GM21619 (cell line): ENCODE results near the gene KLHL30.

ENCODE experiments used
- ATAC-seq: cut with Tn5 transposase; IDR thresholded peaks from one replicate; pipeline ENCODE4 v1.9.1; 2021; ENCODE audit not compliant: unreplicated experiment

KLHL30 gene

DNA sequence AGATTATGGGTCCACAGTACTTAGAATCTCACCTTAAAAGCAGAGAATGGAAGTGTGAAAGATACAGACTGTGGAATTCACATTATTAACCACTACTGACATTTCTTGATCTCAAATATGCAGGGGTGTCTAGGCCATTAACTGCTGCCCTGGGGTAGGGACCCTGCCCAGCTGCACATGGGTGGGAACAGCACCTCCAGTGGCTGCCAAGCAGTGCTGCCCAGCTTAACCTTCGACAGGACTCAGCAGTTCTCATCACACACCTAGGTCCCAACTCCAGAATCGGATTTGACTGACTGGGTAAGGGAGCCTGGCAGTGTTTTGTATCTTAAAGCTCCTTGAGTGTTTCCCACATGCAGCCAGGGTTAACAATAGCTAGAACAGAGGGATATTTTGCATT, 35.2 kb downstream of the KLHL30 start:
- no peak for ATAC-seq

DNA sequence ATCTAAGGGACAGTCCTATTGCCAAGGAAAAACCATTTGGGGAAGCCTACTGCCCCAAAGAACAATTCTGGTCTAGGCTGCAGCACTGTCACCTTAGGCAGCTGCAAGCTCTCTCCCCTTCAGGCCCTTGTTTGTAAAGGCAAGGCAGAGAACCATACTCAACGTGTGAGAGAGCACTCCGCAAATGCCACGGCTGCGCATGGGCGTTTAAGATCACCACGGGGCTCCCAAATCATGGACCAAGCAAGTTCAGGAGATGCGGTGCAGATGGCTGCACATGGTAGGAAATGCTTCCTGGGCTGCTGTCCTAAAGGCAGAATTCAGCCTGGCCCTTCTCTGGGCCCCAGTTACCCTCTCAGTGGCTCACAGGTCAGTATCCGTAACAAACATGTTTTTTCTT, 35.8 kb downstream of the KLHL30 start:
- ATAC-seq, result no peak

DNA sequence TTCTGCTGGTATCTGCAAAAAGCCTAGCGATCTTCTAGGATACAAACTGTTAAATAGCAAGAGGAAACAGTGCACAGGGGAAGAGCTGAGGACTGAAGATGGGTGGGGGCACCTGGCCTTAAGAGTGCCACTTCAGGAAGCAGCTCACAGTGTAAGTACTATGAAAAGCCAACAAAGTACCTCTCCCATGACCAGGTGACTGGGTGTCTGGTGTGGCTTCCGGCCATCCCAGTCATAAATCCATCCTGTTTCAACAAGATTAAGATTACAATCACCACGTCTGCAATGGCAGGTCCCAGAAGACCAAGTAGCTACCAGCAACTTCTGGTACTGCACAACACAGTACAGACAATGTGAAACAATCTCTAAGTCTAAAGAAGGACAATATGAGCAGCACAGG, 36.2 kb downstream of the KLHL30 start:
- no peak for ATAC-seq

DNA sequence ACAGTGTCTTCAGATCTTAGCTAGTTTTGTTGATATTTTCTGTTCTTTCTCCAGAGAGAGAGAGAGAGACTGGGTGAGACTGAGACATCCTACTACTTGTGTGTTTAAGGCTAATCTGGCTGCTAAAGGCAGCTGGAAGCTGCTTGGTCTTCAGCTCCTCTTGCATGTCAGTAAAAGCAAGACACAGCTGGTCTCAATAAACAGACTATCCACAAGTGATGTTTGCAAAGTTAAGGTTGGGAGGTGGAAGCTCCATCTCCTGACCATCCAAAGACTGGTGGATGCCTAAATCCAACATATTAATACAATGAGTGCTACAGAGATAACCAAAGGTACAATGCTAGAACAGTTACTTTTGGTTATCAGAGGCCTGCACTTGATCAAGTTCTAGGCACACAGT, 38.1 kb downstream of the KLHL30 start:
- ATAC-seq, result no peak

DNA sequence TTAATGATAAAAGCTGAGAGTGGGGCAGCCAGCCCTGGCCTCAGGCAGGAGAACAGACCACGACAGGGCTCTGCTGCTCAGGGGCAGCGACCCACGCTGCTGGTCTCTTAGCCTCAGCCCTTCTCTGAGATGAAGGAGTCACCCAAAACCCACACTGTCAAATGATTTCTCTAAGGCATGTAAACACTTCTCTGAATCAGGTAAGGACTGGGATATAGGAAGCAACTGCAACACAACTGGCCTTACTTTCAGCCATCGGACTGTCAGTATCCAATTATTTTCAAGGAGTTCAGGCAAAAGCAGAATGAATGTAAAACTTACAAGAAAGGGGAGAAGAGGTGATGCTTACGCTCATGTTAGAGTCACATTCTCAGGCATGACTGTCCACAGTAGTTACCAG, 42.1 kb downstream of the KLHL30 start:
- ATAC-seq, result no peak

DNA sequence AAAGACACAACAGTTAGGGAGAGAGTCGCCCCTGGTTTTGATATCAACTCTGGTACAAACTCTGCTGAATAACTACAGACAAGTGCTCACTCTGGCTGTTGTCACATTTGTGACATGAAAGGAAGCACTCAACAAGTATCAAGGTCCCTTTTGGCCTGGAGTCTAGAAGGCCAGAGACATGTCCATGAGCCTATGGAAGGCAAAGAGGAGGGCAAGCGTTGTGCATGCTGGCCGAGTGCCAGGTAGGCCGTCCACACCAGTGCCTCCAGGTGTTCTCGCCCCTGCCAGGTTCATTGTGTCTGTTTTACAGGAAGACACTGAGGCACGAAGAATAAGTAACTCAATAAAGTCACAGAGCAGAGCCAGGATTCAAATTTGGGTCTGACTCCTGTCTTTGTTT, 43.9 kb downstream of the KLHL30 start:
- ATAC-seq, result no peak

DNA sequence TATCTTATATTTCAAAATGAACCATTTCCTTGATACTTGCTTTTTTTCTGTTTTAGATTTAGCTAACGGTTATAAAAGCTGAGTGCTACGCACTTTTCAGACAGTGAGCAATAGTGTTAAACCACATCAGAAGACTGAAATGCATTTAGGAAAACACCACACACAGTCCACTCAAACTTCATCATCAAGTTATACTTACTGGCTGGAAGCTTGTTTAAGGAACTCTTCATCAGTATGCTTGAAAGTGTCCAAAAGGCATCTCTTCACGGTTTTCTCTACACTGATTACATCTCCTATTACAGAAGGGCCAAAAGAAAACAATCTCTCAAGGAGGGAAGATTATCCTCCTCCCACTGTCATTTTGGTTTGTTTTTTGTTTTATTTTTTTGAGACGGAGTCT, 45.4 kb downstream of the KLHL30 start:
- no peak for ATAC-seq

DNA sequence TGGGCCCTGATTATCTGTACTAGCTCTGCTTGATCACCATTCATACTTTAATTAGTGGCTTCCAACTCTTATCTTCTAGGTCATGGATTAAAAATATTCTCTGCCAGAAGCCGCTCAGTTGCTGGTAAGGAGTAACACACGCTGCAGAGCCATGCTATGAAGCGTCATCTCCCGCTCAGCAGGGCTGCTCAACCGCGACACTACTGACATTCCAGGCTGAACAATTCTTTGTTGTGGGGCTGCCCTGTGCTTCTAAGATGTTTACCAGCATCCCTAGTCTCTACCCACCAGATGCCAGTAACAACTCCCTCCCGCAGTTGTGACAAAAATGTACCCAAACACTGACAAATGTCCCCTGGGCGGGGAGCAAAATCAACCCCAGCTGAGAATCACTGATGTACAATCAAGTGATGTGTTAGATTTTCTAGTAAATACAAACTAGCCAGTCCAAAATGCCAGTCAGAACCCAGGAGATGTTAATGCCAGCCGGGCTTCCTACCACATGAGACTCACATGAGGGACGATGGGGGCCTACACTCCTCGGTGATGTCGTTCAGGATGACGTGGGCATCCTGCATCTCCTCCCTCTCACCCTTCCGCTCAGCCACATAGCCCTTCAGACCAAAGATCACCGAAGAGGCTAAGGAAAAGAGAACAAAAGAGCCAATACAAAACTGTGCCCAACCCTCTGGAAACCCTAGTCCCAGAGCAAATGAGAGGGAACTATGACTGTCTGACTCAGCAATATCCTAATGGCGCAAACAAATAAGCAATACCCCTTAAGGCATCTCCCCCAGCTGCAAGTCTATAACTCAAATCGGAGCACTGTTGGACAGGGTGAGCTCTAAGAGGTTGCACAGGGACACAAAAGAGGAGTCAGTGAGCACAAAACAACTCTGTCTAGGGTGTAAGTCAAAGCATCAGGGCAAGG, 49.4 kb downstream of the KLHL30 start:
- ATAC-seq, result no peak

DNA sequence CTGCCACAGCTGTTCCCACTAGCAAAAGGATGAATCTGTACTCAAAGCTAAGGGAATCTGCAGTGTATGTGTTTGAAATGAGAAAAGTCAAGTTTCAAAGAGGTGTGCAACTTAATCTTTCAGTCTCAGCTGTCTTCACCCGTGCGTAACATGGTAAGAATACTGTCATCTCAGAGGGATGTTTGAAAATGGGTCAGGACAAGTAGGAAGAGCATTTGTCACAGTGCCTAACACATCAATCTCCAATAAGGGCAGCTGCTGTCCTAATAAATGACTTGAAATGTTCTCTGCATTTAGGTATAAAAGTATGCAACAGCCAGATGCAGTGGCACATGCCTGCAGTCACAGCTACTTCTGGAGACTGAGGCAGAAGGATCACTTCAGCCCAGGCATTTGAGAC, 52.0 kb downstream of the KLHL30 start:
- no peak for ATAC-seq
